ENCODE data around the gene F13B. TPM values are rescaled to one million over a fixed set of nuclear protein-coding genes. Genes with fewer than 3 reads are reported as not detected.
"Not testable (repeated sequence)": the region's sequence is repeated elsewhere in the genome, so short reads cannot be mapped to it uniquely, and the experiment has no call there.

The F13B gene
- total and polyA plus RNA-seq, 2 donors = 0.05 TPM; not detected in 1

DNA sequence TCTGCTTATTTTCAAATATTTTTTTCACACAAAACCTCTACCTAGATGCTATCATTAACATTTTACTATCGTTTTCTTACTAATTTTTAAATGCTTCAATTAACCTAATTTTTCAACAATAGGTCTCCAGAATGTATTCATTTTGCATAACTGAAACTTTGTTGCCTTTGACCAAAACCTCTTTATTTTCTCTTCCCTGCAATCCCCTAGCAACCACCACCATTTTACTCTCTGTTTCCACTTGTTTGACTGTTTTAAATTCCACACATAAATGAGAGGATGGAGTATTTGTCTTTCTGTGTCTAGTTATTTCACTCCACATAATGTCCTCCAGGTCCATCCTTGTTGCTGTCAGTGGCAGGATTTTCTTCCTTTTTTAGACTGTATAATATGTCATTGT is 9.5 kb upstream of the F13B start:
- H3K4me3 ChIP-seq (ENCODE audit: low read depth, low read length) = no peak overlapping the region
- H3K4me1 ChIP-seq (ENCODE audit: insufficient read depth) = no peaks in the 10 kb centered on the region
- H3K36me3 ChIP-seq (ENCODE audit: insufficient read depth) = no peaks in the 10 kb centered on the region
- DNase-seq (ENCODE audit: extremely low spot score) = no peak
- 82% methylated on average over 1 of the region's 1 CpG for WGBS
- H3K27ac ChIP-seq (ENCODE audit: low read depth) = peak overlapping the region; percentile 2

DNA sequence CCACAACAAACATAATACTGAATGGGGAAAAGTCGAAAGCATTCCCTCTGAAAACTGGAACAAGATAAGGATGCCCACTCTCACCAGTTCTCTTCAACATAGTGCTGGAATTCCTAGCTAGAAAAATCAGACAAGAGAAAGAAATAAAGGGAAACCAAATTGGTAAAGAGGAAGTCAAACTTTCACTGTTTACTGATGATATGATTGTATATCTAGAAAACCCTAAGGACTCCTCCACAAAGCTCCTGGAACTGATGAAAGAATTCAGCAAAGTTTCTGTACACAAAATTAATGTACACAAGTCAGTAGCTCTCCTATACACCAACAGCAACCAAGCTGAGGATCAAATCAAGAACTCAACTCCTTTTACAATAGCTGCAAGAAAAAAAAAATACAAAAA is 6.9 kb upstream of the F13B start:
- Histone ChIP-seq H3K4me1 (ENCODE audit: insufficient read depth) (no peaks in the 10 kb centered on the region), H3K27ac (ENCODE audit: low read depth) (no peak overlapping the region), H3K4me3 (ENCODE audit: low read depth, low read length) (no peak overlapping the region), H3K36me3 (ENCODE audit: insufficient read depth) (no peaks in the 10 kb centered on the region)
- 82% methylated on average over 1 of the region's 1 CpG for WGBS
- no peak for DNase-seq (ENCODE audit: extremely low spot score)

DNA sequence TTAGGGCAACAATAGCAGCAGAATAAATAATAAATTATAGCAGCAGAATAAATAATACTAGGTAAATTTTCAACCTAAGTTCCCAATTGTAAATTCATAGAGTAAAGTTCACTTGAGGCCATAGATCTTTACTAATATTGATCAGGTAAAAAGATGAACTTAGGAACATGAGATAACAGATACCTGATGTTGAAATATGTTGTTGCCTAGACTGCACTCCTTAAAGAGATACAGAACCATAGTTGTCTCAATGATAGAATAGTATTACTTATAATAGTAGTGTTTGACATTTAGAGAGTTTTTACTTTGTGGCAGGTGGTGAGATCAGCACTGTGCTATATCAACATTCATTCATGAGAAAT is 378 bp upstream of the F13B start:
- no peaks in the 10 kb centered on the region for H3K36me3 ChIP-seq (ENCODE audit: insufficient read depth)
- no peak for DNase-seq (ENCODE audit: extremely low spot score)
- no peak overlapping the region for H3K27ac ChIP-seq (ENCODE audit: low read depth)
- H3K4me1 ChIP-seq (ENCODE audit: insufficient read depth) = no peaks in the 10 kb centered on the region
- no peak overlapping the region for H3K4me3 ChIP-seq (ENCODE audit: low read depth, low read length)

DNA sequence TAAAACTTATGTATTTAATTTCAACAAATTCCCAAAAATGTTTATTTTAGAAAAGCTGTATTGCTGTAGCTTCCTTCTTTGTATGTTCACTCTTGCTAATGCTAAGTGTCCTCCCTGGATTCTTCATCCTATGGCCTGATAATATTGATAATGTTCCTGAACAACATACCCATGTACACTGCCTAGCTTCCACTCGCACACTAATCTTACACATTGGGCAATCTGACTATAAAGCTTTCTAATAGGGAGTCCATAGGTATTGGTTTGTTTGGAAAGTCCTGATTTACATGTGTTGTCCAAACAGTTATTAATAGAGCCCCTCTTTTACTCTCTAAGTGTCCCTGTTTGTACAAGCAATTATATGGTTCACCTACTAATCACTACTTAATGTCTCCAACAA is 783 bp downstream of the F13B start:
- no peaks in the 10 kb centered on the region for H3K36me3 ChIP-seq (ENCODE audit: insufficient read depth)
- H3K4me1 ChIP-seq (ENCODE audit: insufficient read depth) = no peaks in the 10 kb centered on the region
- H3K27ac ChIP-seq (ENCODE audit: low read depth) = no peak overlapping the region
- DNase-seq (ENCODE audit: extremely low spot score) = no peak
- 93% methylated on average over 1 of the region's 1 CpG for WGBS
- H3K4me3 ChIP-seq (ENCODE audit: low read depth, low read length) = no peak overlapping the region

DNA sequence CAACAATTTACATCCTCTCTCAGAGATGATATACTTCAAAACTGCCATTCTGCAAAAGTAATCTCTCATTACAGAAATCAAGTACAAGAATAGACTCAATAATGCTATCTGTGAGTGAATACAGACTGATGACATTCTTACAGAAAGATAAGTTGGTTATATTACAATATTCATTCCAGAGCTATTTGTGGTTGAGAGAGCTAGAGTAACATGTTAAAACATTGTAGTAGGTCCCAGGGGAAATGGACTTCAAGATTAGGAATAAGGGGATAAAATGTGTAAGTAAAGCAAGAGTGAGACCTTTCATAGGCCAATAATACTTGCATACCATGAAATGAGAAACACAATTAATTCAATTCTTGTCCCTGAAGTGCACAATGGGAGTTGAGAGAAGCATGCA is 1.5 kb downstream of the F13B start:
- Histone ChIP-seq H3K27ac (ENCODE audit: low read depth) (no peak overlapping the region), H3K4me1 (ENCODE audit: insufficient read depth) (no peaks in the 10 kb centered on the region), H3K36me3 (ENCODE audit: insufficient read depth) (no peaks in the 10 kb centered on the region), H3K4me3 (ENCODE audit: low read depth, low read length) (no peak overlapping the region)
- DNase-seq (ENCODE audit: extremely low spot score) = no peak

DNA sequence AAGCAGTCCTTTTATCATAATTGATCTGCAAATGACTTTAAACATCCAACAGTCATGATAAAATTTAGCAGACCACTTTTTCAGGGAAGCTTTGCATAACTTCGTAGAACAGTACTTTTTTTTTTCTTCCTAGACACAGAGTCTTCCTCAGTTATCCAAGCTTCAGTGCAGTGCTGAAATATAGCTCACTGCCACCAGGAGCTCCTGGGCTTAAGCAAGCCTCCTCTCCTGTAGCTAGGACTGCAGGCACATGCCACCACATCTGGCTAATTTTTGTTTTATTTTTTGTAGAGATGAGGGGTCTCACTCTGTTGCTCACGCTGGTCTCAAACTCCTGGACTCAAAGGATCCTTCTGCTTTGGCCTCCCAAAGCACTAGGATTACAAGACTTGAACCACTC is 3.8 kb downstream of the F13B start:
- Histone ChIP-seq H3K27ac (ENCODE audit: low read depth) (no peak overlapping the region), H3K36me3 (ENCODE audit: insufficient read depth) (no peaks in the 10 kb centered on the region), H3K4me1 (ENCODE audit: insufficient read depth) (no peaks in the 10 kb centered on the region), H3K4me3 (ENCODE audit: low read depth, low read length) (no peak overlapping the region)
- no peak for DNase-seq (ENCODE audit: extremely low spot score)
- 62% methylated on average over 2 of the region's 2 CpGs for WGBS

DNA sequence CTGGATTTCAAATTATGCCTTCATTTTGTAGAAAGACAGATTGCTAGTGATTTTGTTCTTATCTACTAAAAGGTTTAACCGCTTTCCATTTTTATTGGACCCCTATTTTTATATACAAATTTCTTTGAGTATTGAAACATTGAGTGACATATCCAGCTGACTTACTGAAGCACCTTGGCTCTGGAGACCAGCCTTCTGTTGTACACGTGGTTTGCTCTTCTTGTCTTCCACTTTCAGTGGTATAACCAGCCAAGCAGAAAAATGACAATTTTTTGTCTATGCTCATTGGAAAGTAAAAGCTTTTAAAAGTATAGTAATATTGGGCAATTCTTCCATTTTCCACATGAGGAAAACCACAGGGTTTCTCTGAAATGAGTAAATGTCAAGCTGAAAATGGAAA is 4.4 kb downstream of the F13B start:
- H3K4me3 ChIP-seq (ENCODE audit: low read depth, low read length) = no peak overlapping the region
- H3K36me3 ChIP-seq (ENCODE audit: insufficient read depth) = no peaks in the 10 kb centered on the region

DNA sequence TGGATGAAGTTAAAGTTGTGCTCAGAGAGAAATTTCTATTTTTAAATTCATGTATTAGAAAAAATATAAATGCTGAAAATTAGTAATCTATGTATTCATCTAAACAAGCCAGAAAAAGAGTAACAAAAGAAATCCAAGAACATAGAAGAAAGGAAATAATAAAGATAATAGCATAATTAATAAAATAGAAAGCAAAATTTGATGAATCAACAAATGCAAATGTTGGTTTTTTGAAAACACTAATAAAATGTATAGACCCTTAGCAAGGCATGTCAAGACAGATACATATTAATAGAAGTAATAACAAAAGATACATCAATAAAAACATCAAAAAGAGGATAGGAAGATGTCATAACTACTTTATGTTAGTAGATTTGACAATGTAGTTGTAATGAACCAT is 18.0 kb downstream of the F13B start:
- no peaks in the 10 kb centered on the region for H3K36me3 ChIP-seq (ENCODE audit: insufficient read depth)
- H3K4me1 ChIP-seq (ENCODE audit: insufficient read depth) = no peaks in the 10 kb centered on the region
- DNase-seq (ENCODE audit: extremely low spot score) = no peak
- H3K27ac ChIP-seq (ENCODE audit: low read depth) = no peak overlapping the region
- H3K4me3 ChIP-seq (ENCODE audit: low read depth, low read length) = no peak overlapping the region

More for the DNA sequence above, 4.4 kb downstream of the F13B start:
- Histone ChIP-seq H3K27ac (ENCODE audit: low read depth) (no peak overlapping the region), H3K4me1 (ENCODE audit: insufficient read depth) (no peaks in the 10 kb centered on the region)
- 75% methylated on average over 2 of the region's 2 CpGs for WGBS
- no peak for DNase-seq (ENCODE audit: extremely low spot score)

DNA sequence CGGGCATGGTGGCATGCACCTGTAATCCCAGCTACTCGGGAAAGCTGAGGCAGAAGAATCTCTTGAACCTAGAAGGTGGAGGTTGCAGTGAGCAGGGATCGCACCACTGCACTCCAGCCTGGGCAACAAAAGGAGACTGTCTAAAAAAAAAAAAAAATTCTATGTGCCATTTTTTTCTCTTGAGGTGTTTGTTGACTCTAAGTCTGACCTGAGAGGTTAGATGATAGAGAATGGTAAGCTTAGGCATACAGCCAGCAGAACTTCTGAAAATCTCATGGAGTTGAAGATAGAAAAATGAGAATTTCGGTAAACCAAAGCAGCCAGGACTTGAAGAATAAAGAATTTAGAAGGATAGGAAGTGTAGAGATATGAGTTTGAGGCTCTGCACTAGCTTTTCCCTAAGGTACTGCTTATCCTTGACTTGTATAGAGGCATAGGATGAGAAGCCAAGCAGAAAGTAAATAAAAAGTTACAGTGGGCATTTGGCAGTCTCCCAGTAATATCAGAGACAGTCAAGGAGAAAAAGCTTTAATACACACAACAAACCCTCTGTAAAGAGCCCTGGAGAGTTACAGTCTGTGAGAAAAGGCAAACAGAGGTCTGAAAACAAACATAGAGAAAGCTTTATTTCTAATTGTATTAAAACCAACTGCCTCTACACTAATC is 24.3 kb downstream of the F13B start:
- Histone ChIP-seq H3K4me3 (ENCODE audit: low read depth, low read length) (no peak overlapping the region), H3K27ac (ENCODE audit: low read depth) (no peak overlapping the region), H3K4me1 (ENCODE audit: insufficient read depth) (no peaks in the 10 kb centered on the region), H3K36me3 (ENCODE audit: insufficient read depth) (no peaks in the 10 kb centered on the region)
- no peak for DNase-seq (ENCODE audit: extremely low spot score)
- WGBS = 83% methylated on average over 4 of the region's 4 CpGs

DNA sequence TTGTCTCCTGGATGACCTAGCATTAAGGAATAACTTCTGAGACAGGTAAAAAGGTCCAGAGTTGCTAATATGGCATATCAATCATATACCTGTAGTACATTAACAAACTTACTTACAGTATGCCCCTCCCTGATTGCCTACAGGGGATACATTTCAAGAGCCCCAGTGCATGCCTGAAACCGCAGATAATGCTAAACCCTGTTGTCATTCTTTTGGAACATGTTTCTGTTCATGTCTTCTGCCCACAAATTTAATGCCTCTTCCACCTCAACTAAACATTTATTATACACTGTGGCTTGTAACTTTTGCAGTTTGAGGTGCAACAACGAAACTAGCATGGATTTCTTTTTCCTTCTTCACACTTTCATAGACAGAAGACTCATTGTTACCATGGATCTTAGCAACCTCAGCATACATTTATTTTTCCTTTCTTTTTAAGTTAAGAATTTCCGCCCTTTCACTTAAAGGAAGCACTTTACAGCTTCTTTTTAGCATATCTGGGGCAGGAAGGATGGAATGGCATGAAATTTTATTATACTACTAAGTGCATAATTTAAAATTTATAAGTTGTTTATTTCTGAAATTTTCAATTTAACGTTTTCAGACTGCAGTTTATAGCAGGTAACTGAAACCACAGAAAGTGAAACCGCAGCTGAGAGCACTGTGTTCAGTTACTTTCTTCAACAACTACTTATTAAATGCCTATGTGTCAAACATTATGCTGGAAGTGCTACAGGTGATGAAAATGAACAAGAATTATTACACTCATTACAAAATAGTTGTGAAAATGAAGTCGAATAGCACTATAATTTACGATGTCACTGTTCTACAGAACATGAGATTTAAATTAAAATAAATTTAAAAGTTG is 25.3 kb downstream of the F13B start:
- no peaks in the 10 kb centered on the region for H3K4me1 ChIP-seq (ENCODE audit: insufficient read depth)
- 69% methylated on average over 7 of the region's 7 CpGs for WGBS
- H3K27ac ChIP-seq (ENCODE audit: low read depth) = no peak overlapping the region
- no peak overlapping the region for H3K4me3 ChIP-seq (ENCODE audit: low read depth, low read length)
- no peaks in the 10 kb centered on the region for H3K36me3 ChIP-seq (ENCODE audit: insufficient read depth)
- no peak for DNase-seq (ENCODE audit: extremely low spot score)

DNA sequence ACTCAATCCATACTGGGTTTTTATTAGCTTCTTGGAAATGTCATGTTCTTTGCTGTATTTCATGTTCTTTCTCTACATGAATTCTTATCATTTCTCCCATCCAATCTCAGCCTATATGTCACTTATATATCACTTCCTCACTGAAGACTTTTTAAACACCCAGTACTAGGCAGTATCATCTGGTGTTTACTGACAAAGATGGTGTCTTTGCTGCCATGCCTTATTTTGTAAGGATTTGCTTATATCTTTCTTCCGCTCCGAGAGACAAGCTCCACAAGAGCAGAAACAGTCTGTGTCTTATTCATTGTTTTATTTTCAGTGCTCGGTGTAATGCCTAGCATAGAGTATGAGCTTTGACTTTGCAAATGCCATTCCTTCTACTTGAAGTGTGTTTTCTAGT is 30.2 kb downstream of the F13B start:
- Histone ChIP-seq H3K4me1 (ENCODE audit: insufficient read depth) (no peaks in the 10 kb centered on the region), H3K36me3 (ENCODE audit: insufficient read depth) (no peaks in the 10 kb centered on the region), H3K27ac (ENCODE audit: low read depth) (no peak overlapping the region), H3K4me3 (ENCODE audit: low read depth, low read length) (no peak overlapping the region)
- 85% methylated on average over 3 of the region's 3 CpGs for WGBS
- no peak for DNase-seq (ENCODE audit: extremely low spot score)

DNA sequence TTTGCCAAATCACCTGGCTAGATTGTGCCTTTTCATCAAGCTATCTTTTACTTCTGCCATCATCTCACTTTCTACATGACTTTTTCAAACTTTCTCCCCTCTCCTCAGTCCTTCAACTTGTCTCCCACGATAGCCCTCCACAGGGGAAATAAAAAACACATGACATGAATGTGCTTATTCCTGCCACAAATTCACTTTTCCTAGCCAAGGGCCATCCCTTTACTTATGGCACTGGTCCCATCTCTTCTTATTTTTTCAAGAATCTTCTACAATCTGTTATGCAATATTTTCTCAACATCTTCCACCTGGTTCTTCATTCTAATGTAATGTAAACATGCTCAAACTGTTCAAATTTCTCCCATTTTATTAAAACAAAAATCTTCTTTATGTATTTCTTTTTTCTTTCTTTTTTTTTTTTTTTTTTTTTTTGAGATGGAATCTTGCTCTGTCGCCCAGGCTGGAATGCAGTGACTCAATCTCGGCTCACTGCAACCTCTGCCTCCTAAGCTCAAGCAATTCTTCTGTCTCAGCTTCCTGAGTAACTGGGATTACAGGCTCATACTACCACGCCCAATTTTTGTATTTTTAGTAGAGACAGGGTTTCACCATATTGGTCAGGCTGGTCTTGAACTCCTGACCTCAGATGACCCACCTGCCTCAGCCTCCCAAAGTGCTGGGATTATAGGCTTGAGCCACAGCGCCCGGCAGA is 32.3 kb downstream of the F13B start:
- not testable (repeated sequence) for H3K36me3 ChIP-seq (ENCODE audit: insufficient read depth); DNase-seq (ENCODE audit: extremely low spot score); H3K4me3 ChIP-seq (ENCODE audit: low read depth, low read length); H3K4me1 ChIP-seq (ENCODE audit: insufficient read depth); H3K27ac ChIP-seq (ENCODE audit: low read depth)
- 67% methylated on average over 6 of the region's 6 CpGs for WGBS

DNA sequence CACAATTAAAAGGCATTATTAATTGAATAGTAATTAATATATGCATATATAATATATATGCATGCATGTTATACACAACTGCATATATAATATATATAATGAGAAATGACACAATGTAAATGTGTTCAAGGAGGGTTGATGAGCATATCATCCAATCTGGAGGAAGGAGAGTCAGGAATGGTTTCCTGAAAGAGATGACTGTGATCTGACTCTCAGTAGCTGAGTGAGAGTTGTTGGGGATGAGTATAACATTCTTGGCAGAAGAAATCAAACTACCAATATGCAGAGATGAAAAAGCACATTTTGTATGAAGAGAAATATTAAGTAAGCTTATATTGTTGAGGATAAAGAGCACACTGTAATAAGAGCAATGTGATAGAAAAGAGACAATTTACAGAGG is 37.3 kb downstream of the F13B start:
- no peak for DNase-seq (ENCODE audit: extremely low spot score)
- Histone ChIP-seq H3K27ac (ENCODE audit: low read depth) (no peak overlapping the region), H3K4me3 (ENCODE audit: low read depth, low read length) (no peak overlapping the region), H3K36me3 (ENCODE audit: insufficient read depth) (no peaks in the 10 kb centered on the region), H3K4me1 (ENCODE audit: insufficient read depth) (no peaks in the 10 kb centered on the region)

DNA sequence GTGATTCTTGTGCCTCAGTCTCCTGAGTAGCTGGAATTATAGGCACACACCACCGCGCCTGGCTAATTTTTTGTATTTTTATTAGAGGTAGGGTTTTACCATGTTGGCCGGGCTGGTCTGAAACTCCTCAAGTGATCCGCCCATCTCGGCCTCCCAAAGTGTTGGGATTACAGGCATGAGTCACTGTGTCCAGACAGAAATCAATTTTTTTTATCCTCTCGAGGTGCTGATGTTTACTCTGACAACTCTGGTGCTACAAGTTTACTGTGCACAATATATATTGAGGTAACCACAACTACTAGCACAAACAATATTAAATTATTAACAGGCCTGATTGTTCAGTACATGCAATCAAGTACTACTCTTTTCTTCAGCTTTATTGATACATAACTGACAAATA is 39.7 kb downstream of the F13B start:
- no peaks in the 10 kb centered on the region for H3K36me3 ChIP-seq (ENCODE audit: insufficient read depth)
- DNase-seq (ENCODE audit: extremely low spot score) = no peak
- no peak overlapping the region for H3K27ac ChIP-seq (ENCODE audit: low read depth)
- H3K4me1 ChIP-seq (ENCODE audit: insufficient read depth) = no peaks in the 10 kb centered on the region
- 81% methylated on average over 6 of the region's 6 CpGs for WGBS
- H3K4me3 ChIP-seq (ENCODE audit: low read depth, low read length) = no peak overlapping the region

Data from urinary bladder (tissue), 4 donors.